HG03039 (cell line): Measurements from ENCODE around the gene PHETA1.
"Not testable (repeated sequence)": the region's sequence is repeated elsewhere in the genome, so short reads cannot be mapped to it uniquely, and the experiment has no call there.

Source experiments
- ATAC-seq: cut with Tn5 transposase; IDR thresholded peaks from one replicate; pipeline ENCODE4 v1.9.1; 2021; ENCODE audit warnings: mild to moderate bottlenecking, moderate library complexity; ENCODE audit not compliant: unreplicated experiment

The PHETA1 gene

GRCh38 chr12:111351026-111351425 lies 17.9 kb downstream of the PHETA1 start:
- ATAC-seq, result no peak

- ATAC-seq, result no peak
Observed at GRCh38 chr12:111349748-111350520, 19.0 kb downstream of the PHETA1 start.

DNA sequence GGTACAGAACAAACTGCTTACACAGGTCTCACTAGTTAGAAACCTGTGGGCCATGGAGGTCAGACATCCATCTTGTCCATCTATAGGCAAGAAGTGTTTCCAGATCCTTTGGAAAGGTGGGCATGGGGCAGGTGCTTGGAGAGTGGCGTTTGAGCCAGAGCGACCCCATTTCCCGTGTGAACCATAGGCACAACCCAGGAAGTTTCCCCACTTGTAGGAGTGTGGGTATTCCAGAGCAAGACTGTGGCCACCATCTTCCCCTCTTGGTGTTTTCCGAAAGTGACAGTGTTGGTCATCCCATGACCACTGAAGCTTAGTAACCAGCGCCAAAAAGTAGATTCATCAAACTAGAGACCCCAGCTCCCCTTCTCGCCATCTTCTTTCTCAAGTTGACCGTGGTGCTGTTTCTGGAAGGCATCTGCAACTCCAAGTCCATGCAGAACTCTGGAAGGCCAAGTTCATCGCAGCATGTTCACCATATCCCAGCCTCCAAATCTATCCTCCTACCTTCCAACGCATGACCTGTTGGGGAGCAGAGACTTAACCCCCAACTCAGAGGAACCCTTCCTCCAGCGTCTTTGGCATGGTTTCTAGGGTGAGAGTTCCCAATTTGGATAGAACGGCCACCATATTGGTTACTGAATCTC lies 19.7 kb downstream of the PHETA1 start:
- ATAC-seq, result no peak

DNA sequence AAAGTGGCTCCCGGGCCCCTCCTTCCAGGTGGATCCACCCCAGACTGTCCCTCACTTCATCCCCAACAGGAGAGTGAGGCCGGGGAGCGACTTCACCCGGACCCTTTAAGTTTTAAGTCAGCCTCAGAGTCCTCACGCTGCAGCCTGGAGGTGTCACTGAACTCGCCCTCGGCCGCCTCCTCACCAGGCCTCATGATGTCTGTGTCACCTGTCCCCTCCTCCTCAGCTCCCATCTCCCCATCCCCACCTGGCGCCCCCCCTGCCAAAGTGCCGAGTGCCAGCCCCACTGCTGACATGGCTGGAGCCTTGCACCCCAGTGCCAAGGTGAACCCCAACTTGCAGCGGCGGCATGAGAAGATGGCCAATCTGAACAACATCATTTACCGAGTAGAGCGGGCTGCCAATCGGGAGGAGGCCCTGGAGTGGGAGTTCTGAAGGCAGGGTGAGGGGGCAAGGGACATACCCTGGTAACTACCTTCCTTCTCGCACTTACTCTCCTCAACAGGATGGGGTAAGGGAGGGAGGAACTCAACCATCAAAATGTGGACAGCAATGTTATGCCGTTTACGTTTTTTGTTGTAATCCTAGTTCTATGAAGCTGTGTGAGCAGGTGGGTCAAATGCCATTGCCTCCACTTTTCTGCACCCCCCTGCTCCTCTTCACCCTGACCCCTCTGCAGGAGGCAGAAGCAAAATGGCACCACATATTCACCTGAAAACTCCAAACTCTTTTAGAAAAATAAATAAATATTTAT lies 20.8 kb downstream of the PHETA1 start:
- ATAC-seq, result no peak

DNA sequence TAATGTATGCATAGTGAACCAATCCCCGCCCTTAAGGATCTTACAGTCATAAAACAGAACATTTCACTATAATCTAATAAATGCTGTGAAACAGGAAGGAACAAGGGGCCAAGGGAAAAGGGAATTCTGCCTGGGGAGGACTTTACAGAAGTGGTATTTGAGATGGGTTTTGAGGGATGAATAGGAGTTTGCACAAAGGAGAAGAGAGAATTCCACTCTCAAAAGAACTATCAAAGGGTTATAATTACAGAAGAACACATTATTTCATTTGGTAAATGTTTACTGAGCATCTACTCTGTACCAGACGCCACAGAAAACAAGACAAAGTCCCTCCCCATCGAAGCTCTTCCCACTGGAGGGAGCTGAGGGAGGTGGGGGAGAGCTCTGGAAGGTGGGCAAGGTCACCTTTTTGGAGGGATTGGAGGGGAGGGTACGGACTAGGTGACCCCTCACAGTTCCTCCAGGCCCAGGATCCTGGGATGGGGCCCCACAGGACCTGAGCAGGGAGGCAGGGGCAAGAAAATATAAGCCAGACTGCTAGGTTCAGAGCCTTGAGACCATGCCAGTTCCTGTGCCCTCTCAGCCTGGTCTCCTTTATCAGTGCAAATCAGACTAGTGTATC lies 24.5 kb downstream of the PHETA1 start:
- no peak for ATAC-seq

DNA sequence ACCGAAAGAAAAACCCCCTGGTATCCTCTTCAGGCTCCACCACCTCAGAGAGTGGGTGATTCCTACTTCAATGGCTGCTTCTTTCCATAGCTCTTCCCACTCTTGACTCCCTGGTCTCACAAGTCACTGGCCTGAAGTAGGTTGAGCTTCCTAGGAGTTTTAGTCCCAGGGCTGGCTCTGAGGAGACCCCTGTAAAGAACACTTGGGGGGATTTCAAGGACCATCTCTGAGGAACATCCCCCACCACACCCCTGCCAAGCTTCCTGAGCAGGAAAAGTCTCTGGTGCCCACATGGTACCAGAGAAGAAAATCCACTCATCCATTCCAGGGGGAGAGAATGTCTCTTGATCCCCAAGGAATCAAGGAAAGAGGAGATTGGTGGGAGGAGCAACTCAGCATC lies 25.7 kb downstream of the PHETA1 start:
- no peak for ATAC-seq

DNA sequence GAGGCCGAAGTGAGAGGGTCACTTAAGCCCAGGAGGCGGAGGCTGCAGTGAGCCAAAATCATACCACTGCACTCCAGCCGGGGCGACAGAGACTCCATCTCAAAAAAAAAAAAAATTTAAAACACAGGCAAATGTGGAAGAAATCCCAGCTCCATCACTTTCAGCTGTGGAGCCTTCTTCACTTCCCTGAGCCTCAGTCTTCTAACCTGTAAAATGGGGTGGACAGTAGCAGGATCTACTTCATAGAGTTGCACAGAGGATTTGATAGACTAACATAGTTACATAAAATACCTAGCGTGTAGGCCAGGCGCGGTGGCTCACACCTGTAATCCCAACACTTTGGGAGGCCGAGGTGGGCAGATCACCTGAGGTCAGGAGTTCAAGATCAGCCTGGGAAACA lies 26.5 kb downstream of the PHETA1 start:
- ATAC-seq, result no peak

- ATAC-seq, result no peak
Observed at GRCh38 chr12:111341426-111342065, 27.3 kb downstream of the PHETA1 start.

- not testable (repeated sequence) for ATAC-seq
Observed at GRCh38 chr12:111340680-111341079, 28.2 kb downstream of the PHETA1 start.

DNA sequence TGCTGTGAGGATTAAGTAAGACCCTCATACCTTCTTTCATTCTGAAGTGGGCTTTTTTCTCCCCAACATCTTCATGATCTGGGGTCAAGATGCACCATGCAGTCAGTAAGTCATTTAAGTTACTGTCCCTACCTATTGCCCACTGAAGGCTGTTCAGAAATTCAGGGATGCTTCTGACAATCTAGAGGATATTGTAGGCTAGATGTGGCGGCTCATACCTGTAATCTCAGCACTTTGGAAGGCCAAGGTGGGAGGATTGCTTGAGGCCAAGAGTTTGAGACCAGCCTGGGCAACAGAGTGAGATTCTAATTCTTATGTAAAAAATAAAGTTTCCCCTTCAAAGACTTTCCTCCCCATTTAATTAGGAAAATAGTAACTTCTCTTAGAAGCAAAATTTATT lies 28.7 kb downstream of the PHETA1 start:
- no peak for ATAC-seq

DNA sequence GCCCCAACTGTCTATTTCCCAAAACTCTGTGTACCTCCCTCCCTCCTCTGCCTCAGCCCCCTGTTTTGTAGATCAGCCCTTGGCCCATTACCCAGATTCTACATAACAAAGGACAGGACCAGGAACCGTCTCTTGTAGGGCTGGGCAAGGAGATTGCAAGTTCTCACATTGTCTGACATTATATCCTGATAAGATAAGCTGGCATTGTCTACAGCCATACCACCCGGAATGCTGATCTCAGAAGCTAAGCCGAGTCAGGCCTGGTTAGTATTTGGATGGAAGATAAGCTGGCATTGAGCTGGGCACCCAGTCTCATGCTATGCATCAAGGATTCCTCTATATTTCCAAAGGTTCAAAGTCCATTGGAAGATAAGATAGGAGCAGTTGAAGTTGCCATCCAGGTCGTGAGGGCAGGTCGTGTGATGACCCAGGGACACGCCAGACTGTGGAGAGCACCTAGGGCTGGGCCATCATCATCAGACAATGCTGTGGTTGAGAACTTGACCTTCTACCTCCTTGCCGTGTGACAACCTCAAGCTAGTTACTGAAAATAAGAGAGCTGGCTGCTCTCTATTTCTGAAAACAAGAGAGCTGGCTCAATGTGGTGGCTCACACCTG lies 29.5 kb downstream of the PHETA1 start:
- no peak for ATAC-seq

- no peak for ATAC-seq
Observed at GRCh38 chr12:111338096-111338495, 30.8 kb downstream of the PHETA1 start.

DNA sequence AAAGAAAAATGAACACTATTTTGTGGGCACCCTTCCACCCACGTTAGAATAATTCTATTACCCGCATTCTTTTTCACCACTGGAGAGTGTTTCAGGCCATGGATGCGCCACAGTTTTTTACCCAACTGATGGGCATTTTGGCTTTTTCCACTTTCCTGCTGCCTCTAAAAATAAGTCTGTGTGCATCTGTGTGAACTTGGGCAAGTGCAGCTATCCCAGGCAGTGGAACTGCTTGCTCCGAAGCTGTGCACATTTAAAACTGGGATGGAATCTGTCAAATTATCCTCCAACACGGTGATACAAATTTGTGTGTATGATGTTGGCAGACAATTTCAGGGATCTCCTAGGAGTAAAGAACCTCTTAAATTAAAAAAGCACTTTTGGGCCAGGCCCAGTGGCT lies 31.5 kb downstream of the PHETA1 start:
- no peak for ATAC-seq

DNA sequence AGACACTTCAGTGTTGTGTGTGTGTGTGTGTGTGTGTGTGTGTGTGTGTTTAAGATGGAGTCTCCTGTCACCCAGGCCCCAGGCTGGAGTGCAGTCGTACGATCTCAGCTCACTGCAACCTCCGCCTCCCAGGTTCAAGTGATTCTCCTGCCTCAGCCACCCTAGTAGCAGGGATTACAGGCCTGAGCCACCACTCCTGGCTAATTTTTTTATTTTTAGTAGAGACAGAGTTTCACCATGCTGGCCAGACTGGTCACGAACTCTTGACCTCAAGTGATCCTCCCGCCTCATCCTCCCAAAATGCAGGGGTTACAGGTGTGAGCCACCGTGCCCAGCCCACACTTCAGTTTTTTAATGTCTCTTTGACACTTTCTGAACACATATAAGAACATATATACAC lies 32.5 kb downstream of the PHETA1 start:
- ATAC-seq, result not testable (repeated sequence)

DNA sequence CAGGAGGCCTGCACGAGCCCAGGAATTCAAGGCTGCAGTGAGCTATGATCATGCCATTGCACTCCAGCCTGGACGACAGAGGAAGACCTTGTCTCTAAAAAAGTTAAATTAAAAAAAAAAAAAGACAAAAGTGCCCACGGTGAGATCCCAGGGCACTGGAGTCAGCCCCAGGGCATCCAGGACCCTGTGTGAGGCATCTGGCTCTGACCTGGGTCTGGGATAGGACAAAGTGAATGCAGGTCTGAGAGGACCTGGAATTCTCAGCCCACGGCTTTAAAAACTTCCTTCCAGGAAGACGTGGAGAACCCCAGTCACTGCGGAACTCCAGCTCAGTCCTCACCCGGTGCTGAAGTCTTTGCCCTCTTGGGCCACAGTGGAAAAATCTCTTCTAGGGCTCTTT lies 33.1 kb downstream of the PHETA1 start:
- ATAC-seq, result no peak

GRCh38 chr12:111335301-111335700 lies 33.6 kb downstream of the PHETA1 start:
- not testable (repeated sequence) for ATAC-seq

GRCh38 chr12:111334393-111334915 lies 34.4 kb downstream of the PHETA1 start:
- no peak for ATAC-seq

DNA sequence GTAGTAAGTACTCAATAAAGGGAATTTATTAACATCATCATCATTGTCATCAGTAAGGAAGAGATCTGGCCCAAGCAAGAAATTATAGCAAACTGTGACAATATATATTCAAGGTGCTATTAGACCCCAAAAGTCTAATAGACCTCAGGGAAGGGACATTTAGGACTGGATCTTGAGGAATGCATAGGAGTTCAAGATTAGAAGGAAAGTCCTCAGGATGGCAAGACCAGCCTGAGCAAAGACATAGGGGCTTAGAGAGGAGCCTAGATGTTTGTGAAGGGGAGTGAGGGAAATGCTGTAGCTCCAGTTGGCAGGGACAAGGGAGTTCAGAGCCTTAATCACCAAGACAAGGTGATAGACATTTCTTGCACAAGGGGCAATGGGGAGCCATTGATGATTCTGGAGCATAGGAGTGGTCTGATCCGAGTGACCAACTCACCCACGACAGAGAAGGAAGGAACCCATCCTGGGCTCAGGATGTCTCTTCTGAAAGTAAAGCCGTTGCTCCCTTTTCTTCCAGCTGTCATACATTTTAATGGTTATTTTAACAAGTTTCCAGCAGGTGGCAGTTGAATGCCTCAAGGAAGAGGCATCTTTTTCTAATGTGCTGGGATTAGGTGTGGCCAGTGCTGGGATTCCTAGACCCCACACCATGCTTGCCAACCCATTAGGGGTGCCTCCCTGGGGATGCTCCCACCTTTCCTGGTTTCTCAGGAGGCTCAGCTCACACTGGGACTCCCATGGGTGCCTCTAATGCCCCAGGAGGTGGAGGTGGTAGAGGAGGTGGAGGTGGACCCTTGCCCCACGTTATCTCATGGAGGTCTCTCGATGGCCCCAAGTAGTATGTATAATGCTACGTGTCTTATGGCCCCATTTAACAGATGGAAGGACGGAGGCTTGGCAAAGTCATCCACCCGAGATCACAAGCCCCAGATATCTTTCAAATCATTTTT lies 37.8 kb downstream of the PHETA1 start:
- no peak for ATAC-seq

- no peak for ATAC-seq
Observed at GRCh38 chr12:111328138-111328537, 40.8 kb downstream of the PHETA1 start.
